HT1080 (cell line): ENCODE measurements around the gene TBRG4. TPM values are rescaled to one million over a fixed set of nuclear protein-coding genes. Genes with fewer than 3 reads are reported as not detected.
"Not testable (repeated sequence)": the region's sequence is repeated elsewhere in the genome, so short reads cannot be mapped to it uniquely, and the experiment has no call there.

ENCODE experiments used
- DNase-seq: peaks from one replicate; pipeline ENCODE4 v3.0.0-alpha.2; 2015; ENCODE audit warnings: low read depth
- total RNA-seq: library from RNA; depleted of rRNA; stranded (reverse); fragments of >200 nt; shearing (Covaris generic); gene quantifications from 2 replicates; pipeline ENCODE4 v1.2.3, GENCODE V29; 2014

TBRG4 gene
- total RNA-seq, 1 experiment from 2014 or later = 161 TPM

DNA sequence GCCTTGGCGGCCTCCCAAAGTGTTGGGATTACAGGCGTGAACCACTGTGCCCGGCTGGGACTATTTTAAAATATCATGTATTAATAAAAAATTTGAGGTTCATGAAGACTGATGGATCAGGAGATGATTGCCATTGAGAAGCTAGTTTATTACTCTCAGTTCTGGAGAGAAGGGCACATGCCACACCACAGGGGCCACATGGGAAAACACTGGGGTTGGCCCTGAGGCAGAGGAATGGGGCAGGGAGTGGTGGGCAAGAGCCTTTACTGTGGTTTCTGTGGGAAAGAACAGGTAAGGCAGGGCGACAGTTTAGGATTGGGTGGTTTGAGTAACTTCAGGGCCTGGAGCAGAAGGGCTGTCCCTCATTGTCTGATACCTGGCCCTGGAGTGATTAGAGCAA, 6.8 kb upstream of the TBRG4 start:
- no peak for DNase-seq

DNA sequence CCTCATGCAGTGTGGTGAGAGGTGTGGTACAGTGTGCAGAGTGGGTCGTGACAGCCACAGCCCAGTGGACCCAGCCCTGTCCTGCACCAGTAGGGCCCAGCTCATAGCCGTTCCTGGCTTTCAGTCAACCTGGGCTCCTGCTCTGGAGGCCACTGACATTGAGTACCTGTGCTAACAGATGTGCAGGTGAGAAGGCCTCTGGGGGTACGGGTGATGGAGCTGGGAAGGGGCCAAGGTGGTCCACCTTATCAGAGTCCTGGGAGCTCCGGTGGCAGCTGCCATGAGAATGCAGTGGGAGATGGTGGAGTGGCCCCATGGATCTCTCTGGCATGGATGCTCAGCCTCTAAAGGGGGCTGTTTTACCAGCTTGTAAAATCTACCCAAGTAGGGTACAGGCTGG, 6.1 kb upstream of the TBRG4 start:
- DNase-seq = no peak

DNA sequence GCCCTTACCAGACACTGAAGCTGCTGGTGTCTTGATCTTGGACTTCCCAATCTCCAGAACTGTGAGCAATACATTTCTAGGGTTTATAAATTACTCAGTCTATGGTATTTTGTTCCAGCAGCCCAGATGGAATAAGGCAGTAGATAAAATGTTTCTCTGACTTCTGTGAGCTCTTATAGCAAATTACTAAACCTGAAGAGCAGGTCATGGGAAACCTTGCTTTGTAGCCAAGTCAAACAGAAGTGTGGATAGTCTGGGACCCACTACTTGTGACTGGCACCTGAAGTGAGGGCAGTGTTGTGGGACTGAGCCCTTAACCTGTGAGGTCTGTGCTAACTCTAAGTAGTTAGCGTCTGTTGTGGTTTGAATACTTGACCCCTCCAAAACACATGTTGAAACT, 4.6 kb upstream of the TBRG4 start:
- DNase-seq = no peak

DNA sequence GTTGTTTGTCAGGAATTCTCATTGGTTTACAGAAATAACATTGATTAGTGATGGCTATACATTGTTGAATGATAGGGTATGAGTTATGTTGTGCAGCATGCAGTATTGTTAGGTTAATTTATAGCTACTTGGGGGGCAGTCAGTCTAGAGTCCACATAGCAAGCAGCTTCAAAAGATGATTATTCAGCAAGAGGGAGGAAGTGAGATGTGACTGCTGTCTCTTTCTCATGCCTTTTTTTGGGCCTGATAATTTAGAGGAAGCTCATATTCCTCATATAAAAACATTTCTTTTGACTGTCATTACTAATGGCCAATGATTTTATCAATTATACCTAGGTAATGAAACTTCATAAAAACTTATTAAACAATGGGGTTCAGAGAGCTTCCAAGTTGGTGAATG, 3.4 kb upstream of the TBRG4 start:
- DNase-seq = no peak

DNA sequence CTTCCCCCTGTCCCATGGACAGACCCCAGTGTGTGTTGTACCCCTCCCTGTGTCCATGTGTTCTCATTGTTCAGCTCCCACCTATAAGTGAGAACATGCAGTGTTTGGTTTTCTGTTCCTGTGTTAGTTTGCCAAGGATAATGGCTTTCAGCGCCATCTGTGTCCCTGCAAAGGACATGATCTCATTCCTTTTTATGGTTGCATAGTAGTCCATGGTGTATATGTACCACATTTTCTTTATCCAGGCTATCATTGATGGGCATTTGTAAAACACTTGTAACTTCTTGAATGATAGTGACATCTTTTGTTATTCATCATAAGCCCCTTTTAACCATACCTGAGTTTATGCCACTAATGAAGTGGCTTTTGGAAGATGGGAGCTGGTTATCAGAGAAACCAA, 2.8 kb upstream of the TBRG4 start:
- not testable (repeated sequence) for DNase-seq

DNA sequence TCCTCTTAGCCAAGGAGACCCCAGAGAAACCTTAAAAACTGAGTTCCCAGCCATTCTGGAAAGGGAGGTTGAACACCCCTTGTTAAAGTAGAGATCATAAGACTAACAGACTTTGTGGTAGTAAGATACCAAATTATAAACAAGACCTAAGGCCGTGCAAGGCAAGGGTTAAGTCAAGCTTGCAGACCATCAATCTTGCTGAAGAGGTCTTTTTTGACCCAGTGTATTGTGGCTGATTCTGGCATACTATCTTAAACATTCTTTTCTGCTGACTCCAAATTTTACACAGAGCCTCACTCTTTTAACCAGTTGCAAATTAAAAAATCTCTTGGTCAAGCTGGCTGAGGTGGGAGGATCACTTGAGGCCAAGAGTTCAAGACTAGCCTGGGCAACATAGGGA, 1.2 kb upstream of the TBRG4 start:
- no peak for DNase-seq

DNA sequence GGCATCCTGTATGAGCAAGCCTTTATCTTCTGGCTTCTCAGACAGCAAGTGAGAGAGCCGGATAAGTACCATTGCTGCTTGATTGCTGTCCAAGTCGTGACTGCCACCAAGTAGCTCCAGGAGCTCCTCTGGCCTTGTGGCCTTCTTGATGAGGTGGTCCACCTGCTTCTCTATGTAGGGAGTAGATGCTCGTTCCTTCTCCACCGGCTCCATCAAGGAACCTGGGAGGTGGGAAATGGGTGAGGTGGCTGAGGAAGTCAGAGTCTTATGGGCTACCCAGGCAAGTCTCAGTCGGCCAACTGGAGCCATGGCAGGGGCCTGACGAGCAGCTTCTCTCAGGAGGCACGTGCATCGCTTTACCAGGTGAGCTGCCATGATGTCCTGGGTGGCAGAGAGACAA, 2.6 kb downstream of the TBRG4 start:
- DNase-seq = no peak

DNA sequence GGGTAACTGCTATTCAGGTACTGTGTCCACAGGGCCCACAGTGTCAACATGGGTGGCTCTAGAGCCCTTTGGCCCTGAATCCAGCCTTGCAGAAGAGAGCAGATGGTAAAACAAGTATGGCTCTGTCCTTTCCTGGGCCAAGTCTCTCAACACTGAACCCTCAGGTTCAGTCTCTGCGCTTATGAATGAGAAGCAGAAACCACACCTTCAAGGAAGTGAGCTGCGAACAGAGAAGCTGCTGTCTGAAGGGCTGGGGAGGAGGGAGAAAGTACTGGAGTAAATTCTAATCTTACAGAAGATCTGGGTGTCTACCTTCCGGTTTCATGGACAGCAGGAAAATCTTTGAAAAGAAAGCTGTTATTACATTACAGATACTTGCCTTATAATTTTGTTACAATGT, 4.1 kb downstream of the TBRG4 start:
- DNase-seq = no peak

DNA sequence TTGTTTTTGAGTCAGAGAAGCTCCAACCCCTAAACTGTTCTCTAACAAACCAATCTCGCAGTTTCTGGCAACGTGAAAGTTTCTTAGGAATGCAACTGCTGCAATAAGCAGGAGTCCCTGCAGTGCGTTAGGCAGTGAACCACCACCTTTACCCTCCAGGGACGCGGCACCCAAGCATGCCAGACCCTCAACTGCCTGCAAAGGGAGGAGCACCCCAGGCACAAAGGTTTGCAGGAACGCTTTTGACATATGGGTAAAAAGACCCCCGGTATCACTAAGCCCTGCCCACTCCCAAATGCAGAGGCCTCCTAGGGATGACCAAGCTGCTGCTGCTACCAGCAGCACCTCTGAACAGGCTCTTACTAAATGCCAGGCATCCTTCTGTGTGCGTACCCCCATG, 4.7 kb downstream of the TBRG4 start:
- DNase-seq = no peak

DNA sequence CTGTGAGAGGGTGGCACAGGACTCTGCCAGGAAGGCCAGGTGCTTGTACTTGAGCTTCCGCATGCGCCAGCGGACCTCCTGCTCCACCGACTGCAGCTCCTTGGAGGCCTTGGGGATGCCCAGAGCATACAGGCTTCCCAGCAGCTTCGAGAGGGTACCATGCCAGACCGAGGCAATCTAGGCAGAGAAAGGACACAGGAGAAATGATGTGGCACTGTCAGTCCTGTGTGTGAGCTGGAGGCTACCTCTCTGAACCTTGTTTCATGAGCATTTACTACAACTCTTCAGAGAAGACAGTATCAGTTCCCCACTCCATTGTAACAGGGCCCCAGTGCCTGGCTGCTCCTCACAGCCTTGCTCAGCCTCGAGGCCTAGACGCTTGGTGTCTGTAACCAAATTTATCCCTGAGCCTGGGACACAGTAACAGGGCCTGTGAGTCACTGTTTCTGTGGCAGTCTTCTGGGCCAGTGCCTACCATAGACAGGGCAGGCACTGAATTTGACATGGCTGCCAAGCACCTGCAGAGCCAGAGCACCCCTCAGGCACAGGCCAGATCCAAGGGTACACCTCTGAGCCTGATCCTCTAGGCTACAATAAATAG, 5.8 kb downstream of the TBRG4 start:
- DNase-seq = no peak

DNA sequence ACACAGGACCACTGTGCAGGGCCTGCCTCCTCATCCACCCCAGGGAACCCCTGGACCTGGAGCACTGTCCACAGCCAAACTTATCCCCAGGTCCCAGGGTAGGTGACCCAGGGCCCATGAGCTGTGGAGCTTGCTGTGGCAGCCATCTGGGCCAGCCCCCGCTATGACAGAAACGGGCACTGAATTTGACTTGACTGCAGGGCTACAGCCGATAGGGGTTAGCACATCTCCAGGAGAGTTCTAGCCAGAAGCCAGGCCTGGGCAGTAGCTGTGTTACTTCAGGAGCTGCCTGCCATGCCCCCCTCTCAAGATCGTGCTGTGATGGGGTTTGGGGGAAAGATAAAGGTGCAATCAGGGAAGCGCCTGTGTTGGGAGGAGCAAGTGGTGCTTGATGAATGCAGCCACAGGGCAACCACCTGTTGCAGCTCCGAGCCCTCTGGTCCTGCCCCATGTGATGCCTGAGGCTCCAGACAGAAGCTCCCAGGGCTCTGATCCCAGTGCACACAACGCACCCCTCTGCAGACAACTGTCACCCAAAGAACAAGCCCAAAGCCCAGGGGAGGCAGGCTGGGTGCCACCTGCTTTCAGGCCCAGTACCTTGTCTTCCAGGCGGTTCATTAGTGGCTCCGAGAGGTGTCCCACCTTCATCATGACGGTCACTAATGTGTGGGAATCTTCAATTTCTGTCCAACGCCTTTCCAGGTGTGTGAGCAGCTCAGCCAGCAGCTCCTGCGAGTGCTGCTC, 6.5 kb downstream of the TBRG4 start:
- DNase-seq = no peak

DNA sequence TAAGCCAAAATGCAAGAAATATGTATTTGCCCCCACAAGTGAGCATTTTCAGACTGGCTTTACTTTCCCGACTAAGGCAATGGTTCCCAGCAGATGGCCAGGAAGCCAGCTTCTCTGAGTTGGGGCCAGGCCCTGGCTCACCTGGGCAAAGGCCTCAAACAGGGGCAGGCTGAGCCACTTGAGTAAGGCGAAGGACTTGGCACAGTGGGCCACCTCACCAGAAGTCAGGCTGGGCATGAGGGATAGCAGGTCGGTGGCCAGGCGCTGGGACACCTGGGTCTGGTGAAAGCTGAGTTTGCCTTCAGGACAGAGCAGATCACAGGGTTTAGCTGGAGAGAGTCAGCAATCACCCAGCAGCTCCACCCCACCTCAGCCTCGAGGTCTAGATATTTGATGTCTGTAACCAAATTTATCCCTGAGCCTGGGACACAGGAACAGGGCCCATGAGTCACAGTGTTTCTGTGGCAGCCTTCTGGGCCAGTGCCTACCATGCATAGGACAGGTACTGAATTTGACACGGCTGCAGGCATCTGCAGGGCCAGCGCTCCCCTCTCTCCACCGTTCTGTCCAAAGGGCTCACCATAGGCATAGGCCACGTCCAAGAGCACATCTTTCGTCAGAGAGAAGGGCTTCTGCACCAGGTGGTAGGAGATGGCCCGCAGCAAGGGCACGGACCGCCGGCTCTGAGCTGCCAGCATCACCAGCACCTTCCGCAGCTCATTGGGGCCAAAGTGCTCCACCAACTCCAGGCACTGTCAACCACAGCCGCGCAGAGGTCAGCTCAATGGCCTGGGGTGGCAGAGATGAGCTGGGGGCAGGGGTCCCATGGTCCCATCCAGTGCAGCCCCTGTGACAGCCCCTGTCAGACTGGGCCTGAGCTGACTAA, 7.3 kb downstream of the TBRG4 start:
- DNase-seq = no peak

DNA sequence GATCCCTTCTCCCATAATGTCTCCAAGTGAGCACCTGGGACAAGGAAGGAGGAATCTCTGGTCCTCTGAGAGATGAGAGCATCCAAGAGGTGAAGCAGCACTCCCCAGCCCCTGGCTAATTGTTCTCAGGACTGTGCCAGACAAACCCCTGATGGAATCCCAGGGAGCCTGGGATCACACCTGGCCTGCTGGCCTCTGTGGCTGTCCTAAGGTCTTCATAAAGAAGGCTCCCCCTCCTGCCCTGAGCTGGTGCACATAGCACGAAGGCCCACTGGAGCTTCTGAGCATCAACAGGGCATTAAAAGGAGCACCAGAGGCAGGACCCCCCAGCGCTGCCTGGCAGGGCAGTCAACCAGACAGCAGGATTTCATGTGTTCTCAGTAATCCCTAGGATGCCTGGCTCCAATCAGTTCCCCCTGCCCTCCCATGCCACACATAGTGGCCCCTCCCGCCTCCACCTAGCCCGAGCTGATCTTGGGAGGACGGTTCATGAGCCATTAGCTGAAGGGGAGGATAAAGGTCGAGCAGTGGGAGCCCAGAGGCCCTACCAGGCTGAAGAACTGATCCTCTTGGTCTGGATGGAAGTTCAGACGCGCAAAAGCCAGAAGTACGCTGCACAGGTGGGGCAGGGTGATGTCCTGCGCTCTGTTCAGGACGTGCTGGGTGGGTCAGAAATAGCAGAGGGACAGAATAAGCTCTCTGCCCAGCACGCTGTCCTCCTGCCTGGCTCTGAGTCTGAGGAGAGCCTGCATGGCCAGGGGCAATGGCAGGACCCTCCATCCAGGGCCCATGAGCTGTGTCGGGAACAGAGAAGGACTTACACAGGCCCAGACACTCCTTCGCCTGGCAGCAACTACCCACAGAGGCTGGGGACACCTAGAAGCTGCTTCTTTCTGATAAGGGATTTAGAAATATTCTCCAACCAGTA, 8.4 kb downstream of the TBRG4 start:
- no peak for DNase-seq

DNA sequence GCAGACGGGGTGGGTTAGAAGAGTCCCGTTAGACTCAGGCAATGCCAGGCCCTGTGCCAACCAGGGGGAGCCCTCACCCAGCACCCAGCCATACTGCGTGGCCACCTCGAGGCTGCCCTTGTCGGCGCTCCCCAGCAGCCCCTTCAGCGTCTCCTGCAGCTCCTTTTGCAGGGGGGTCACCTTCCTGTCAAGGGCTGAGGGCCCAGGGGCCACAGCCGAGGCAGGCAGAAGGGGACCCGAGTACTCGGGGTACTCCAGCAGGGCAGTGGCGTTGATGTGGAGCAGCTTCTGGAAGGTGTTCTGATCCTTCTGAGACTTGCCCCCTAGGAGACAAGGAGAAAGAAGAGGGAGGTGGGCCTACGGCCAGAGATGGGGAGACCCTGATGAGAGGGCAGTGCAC, 9.7 kb downstream of the TBRG4 start:
- DNase-seq = no peak

DNA sequence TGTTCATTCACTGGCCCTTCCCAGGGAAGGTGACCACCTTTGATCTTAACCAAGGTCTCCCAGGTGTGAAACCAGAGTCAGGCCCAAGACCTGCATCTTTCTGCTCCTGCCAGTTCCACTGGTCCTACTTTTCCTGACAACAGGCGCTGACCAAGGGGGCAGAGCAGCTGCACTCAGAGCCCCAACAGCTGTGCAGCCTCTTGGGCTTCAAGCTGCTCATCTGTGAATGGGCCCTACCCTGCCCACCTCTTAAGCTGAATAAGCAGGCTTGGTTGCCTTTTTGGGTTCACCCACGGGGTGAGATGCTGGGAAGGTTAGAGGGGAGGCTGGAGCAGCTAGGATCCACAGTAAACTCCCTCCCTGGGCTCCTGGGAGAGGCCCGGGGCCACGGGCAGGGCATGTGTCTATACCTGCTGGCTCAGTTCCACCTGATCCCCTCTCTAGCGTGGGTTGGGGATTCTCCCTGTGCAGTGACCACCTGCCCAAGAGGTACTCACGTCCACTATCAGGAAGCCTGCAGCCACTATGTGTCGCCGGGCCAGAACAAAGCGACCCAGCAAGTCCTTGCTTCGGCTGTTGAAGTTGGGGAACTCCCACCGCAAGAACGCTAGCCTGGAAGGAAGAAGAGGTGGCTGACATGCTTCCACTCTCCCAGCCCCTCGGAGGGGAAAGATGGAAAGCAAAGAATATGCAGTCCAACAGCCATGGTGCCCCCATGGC, 10.6 kb downstream of the TBRG4 start:
- DNase-seq = no peak

DNA sequence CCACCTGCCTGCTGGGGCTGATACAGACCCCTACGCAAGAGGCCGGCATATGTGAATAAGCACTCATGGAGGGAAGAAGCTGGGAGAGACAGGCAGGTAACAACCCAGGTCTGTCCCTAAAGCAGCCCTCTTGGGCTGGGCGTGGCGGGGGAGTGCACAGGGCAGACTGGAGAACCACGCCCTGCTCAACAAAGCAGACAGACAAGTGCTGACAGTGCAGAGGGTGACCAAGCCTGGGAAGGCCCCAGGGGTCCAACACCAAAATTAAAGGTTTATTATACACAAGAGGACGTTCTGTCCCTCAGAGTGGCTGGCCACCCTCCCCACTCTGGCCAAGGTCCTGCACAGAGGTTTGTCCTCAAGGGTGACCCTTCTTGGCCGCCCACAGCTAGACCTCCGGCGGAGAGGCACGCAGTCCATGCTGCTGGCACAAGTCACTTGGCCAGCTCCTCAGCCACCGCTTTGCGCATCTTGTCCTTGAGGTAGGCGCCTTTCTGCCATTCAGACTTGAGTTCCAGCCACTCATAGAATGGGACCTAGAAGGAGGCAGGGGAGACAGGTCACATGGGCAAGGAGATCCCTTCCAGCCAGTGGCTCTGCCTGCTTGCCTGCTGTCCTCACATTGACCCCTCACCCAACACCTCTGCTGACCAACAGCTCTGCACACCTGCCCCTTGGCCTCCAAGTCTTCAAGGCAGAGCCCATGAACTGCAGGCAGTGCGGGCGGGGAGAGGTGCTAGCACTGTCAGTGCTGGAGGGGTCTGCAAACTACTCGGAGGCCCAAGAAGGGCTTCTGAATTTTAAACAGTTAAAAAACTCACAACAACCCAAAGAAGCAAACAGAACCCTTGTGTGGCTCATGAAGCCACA, 11.4 kb downstream of the TBRG4 start:
- no peak for DNase-seq

DNA sequence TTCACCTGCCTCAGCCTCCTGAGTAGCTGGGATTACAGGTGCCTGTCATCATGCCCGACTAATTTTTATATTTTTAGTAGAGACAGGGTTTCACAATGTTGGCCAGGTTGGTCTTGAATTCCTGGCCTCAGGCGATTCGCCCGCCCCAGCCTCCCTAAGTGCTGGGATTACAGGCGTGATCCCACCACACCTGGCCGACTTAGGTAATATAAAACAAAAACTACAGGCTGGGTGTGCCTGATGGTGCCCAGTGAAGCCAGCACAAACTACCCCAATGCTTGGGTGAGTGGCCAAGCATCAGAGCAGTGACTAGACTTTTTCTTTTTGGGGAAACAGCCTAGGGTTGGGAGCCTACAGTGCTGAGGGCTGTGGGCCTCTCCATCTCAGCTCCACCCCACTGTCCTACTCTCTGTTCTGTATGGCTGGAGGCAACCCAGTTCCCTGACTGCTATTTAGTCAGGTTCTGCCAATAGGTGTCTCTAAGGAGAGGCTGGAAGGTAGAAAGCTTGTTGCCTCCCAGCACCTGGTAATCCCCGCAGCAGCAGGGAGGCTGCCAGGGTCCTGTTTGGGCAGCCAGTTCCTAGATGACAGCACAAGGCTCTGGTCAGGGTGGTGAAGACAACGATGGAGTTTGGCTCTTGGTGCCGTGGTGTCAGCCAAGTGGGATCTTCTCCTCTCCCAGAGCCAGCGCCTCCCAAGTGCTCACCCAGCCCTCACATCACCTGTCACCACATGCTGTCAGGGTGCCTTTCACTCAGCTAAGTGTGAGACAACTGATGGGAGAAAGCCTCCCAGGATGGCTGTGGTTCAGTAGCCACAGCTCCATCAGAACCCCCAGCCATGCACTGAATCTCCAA, 12.3 kb downstream of the TBRG4 start:
- no peak for DNase-seq

DNA sequence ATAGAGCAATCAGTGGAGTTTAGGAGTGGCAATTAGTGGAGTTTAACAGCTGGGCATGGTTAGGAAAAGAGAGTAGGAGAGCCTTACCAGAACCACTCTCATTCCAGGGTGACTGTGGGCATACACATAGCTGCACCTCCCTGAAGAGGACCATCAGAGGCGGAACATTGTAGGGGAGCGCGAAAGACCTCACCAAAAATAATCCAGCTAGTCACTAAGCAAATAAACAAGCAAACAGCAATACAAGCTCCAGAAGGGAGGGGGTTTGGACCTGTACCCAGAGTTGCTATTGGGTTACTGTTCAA, 18.6 kb downstream of the TBRG4 start:
- DNase-seq = no peak
